CD4-positive, alpha-beta T cell (primary cell): ENCODE data around the gene CD96. TPM values are rescaled to one million over a fixed set of nuclear protein-coding genes. Genes with fewer than 3 reads are reported as not detected.

Source experiments
- ATAC-seq: fragments of 200-7000 bp; cut with Tn5 transposase; one replicate; pipeline ENCODE4 v1.10.0; 2022; ENCODE audit warnings: mild to moderate bottlenecking; ENCODE audit not compliant: poor library complexity
- CTCF ChIA-PET: fragments of 350-600 bp; sonication (Branson Sonifier 250); formaldehyde crosslinking; loops from one replicate; lab custom pipeline; 2021; ENCODE audit warnings: antibody characterized with exemption, inconsistent platforms; lab: Charles Lee
- POLR2A ChIA-PET: fragments of 350-600 bp; sonication (Branson Sonifier 250); formaldehyde crosslinking; loops from one replicate; lab custom pipeline; 2021; ENCODE audit warnings: antibody characterized with exemption, inconsistent platforms; lab: Charles Lee
- DNase-seq, 14 experiments: peaks; one replicate each; pipeline ENCODE4 v3.0.0-alpha.2; 2013 to 2020; ENCODE audit warnings: mixed read lengths in 2 of 14
- H3K27ac ChIP-seq, 2 donors: one replicate each; pipeline versions ENCODE4 v1.5.1 to v1.7.0; 2013; ENCODE audit warnings: low read length in 2 of 2, low read depth in 1 of 2, mild to moderate bottlenecking in 1 of 2
- H3K27me3 ChIP-seq, 2 experiments: 1 replicate in 1 of 2; 2 replicates in 1 of 2; pipeline versions ENCODE4 v1.6.1 to v1.7.0; 2013; ENCODE audit warnings: low read length in 2 of 2, control low read depth in 1 of 2, mild to moderate bottlenecking in 1 of 2, moderate library complexity in 1 of 2; ENCODE audit not compliant: insufficient read depth in 2 of 2, control insufficient read depth in 1 of 2
- H3K36me3 ChIP-seq: one replicate; pipeline ENCODE4 v1.6.1; 2013; ENCODE audit warnings: low read length, control low read depth; ENCODE audit not compliant: insufficient read depth
- H3K4me1 ChIP-seq: one replicate; pipeline ENCODE4 v1.6.1; 2013; ENCODE audit warnings: low read length, control low read depth; ENCODE audit not compliant: insufficient read depth
- H3K4me3 ChIP-seq: one replicate; pipeline ENCODE4 v1.5.1; 2013; ENCODE audit warnings: mild to moderate bottlenecking, low read length, moderate library complexity
- H3K9me3 ChIP-seq, 2 experiments: 1 replicate in 1 of 2; 2 replicates in 1 of 2; pipeline versions ENCODE4 v1.6.1 to v1.7.0; 2013; ENCODE audit warnings: low read length in 2 of 2, mild to moderate bottlenecking in 2 of 2, control low read depth in 1 of 2, moderate library complexity in 1 of 2; ENCODE audit not compliant: control insufficient read depth in 1 of 2, insufficient read depth in 1 of 2
- H3K27ac Mint-ChIP-seq: one replicate; pipeline ENCODE4 v1.8.0; 2020; ENCODE audit warnings: mixed read lengths
- H3K27me3 Mint-ChIP-seq: one replicate; pipeline ENCODE4 v1.8.0; 2021; ENCODE audit warnings: mixed read lengths
- H3K36me3 Mint-ChIP-seq: one replicate; pipeline ENCODE4 v1.8.0; 2021; ENCODE audit warnings: low read depth, mixed read lengths
- H3K4me1 Mint-ChIP-seq: one replicate; pipeline ENCODE4 v1.8.0; 2021; ENCODE audit warnings: low read depth, mixed read lengths
- H3K4me3 Mint-ChIP-seq: one replicate; pipeline ENCODE4 v1.8.0; 2020; ENCODE audit warnings: mild to moderate bottlenecking, mixed read lengths
- H3K9me3 Mint-ChIP-seq: one replicate; pipeline ENCODE4 v1.8.0; 2020; ENCODE audit warnings: mixed read lengths
- CTCF ChIP-seq: fragments of 200-600 bp; IDR thresholded peaks from one replicate; pipeline ENCODE4 v1.8.0; 2022; ENCODE audit warnings: antibody characterized with exemption, mild to moderate bottlenecking
- intact Hi-C, 2 experiments: fragments of 100-400 bp; cut with DNase I in 1 of 2; cut with micrococcal nuclease in 1 of 2; formaldehyde crosslinking; loops; one replicate each; pipeline versions ENCODE4 v1.15.1 to v1.9.0; 2023 to 2025; cut with DNase I, micrococcal nuclease
- total RNA-seq, 174 experiments: library from RNA in 2 of 174; stranded (reverse) in 2 of 174; gene quantifications; one replicate each; pipeline ENCODE4 v1.2.3 and lab custom pipeline; 2021 to 2026

Gene CD96
- total RNA-seq, 2 experiments from 2014 or later: 194 to 205 TPM

- intact Hi-C loops: no loop called here
- no peaks in the 10 kb centered on the region for H3K27me3 Mint-ChIP-seq
- CTCF ChIA-PET: interaction anchor here (0.6 kb wide), 1 partner anchor 46 kb away, joined by 3 read pairs; no protein-coding TSS in a partner anchor
- POLR2A ChIA-PET: no interaction called here
- H3K27me3 ChIP-seq: no peaks in the 10 kb centered on the region
- H3K4me3 ChIP-seq: no peak overlapping the region
- no peaks in the 10 kb centered on the region for H3K9me3 ChIP-seq
- peaks cover 16% of the 10 kb centered on the region for H3K4me1 ChIP-seq
- H3K36me3 Mint-ChIP-seq: peaks cover 88% of the 10 kb centered on the region
- no peak for TF ChIP-seq CTCF
- H3K4me3 Mint-ChIP-seq: no peak overlapping the region
- peaks cover 51% of the 10 kb centered on the region for H3K36me3 ChIP-seq
- no peaks in the 10 kb centered on the region for H3K9me3 Mint-ChIP-seq
- DNase-seq: no peak
- H3K27ac Mint-ChIP-seq: peak overlapping the region; percentile 52
- H3K4me1 Mint-ChIP-seq: peaks cover 76% of the 10 kb centered on the region
- no peak overlapping the region for H3K27ac ChIP-seq
- no peak for ATAC-seq
Measured at GRCh38 chr3:111570404-111571030, 28.5 kb downstream of the CD96 start.

GRCh38 chr3:111571282-111571681, 29.3 kb downstream of the CD96 start:
- Histone ChIP-seq H3K4me1 (peaks cover 16% of the 10 kb centered on the region), H3K27me3 (no peaks in the 10 kb centered on the region), H3K36me3 (peaks cover 57% of the 10 kb centered on the region), H3K9me3 (no peaks in the 10 kb centered on the region), H3K27ac (no peak overlapping the region), H3K4me3 (no peak overlapping the region)
- intact Hi-C loops: no loop called here
- no peak overlapping the region for H3K4me3 Mint-ChIP-seq
- no peaks in the 10 kb centered on the region for H3K27me3 Mint-ChIP-seq
- TF ChIP-seq CTCF: no peak
- ChIA-PET CTCF (no interaction called here), POLR2A (no interaction called here)
- H3K4me1 Mint-ChIP-seq: peaks cover 78% of the 10 kb centered on the region
- peak overlapping the region; percentile 52 for H3K27ac Mint-ChIP-seq
- H3K36me3 Mint-ChIP-seq: peaks cover 95% of the 10 kb centered on the region
- DNase-seq (no peak), ATAC-seq (no peak)
- H3K9me3 Mint-ChIP-seq: no peaks in the 10 kb centered on the region

GRCh38 chr3:111571907-111572460, 30.0 kb downstream of the CD96 start:
- POLR2A ChIA-PET: interaction anchor here (1.3 kb wide), 1 partner anchor 24 kb away, joined by 3 read pairs; no protein-coding TSS in a partner anchor
- Histone ChIP-seq H3K4me3 (no peak overlapping the region), H3K4me1 (peaks cover 16% of the 10 kb centered on the region), H3K27me3 (no peaks in the 10 kb centered on the region), H3K27ac (no peak overlapping the region), H3K36me3 (peaks cover 60% of the 10 kb centered on the region), H3K9me3 (no peaks in the 10 kb centered on the region)
- H3K9me3 Mint-ChIP-seq: no peaks in the 10 kb centered on the region
- H3K27ac Mint-ChIP-seq: peak overlapping the region; percentile 78
- no peaks in the 10 kb centered on the region for H3K27me3 Mint-ChIP-seq
- ATAC-seq (peak; percentile 78), DNase-seq (peak in 5 of 14 experiments; percentile 6 to 53 (median 24))
- peaks cover 78% of the 10 kb centered on the region for H3K4me1 Mint-ChIP-seq
- H3K4me3 Mint-ChIP-seq: no peak overlapping the region
- CTCF ChIA-PET: interaction anchor here (3.2 kb wide), 1 partner anchor 44 kb away, joined by 14 read pairs; no protein-coding TSS in a partner anchor
- intact Hi-C loops: no loop called here
- no peak for TF ChIP-seq CTCF
- peaks cover 96% of the 10 kb centered on the region for H3K36me3 Mint-ChIP-seq
